HepG2 (cell line): ENCODE data around the gene ZNF185. TPM values are rescaled to one million over a fixed set of nuclear protein-coding genes. Genes with fewer than 3 reads are reported as not detected.

Source experiments
- DR1 ChIP-seq: sonication (generic); formaldehyde crosslinking; IDR thresholded peaks from 2 replicates; pipeline ENCODE4 v1.8.0; 2021; ENCODE audit warnings: mild to moderate bottlenecking, missing genetic modification reagents, inconsistent platforms
- IKZF4 ChIP-seq: sonication (generic); formaldehyde crosslinking; IDR thresholded peaks from 2 replicates; pipeline ENCODE4 v1.5.1; 2020; ENCODE audit warnings: borderline replicate concordance, mild to moderate bottlenecking, low read depth, missing genetic modification reagents; ENCODE audit errors: not compliant biosample characterization
- NCOR1 ChIP-seq: fragments of 200-600 bp; sonication (generic); IDR thresholded peaks from 2 replicates; pipeline ENCODE4 v1.7.0; 2017; ENCODE audit warnings: antibody characterized with exemption, low read length, borderline replicate concordance
- NFRKB ChIP-seq: fragments of 450-650 bp; IDR thresholded peaks from 2 replicates; pipeline ENCODE4 v1.6.1; 2017
- POLR2G ChIP-seq: fragments of 200-400 bp; formaldehyde crosslinking; IDR thresholded peaks from 2 replicates; pipeline ENCODE4 v1.6.1; 2018; ENCODE audit warnings: mild to moderate bottlenecking, low read depth, low read length, moderate library complexity
- SALL1 ChIP-seq: sonication (generic); formaldehyde crosslinking; IDR thresholded peaks from 2 replicates; pipeline ENCODE4 v1.8.0; 2022; ENCODE audit warnings: mild to moderate bottlenecking, missing genetic modification reagents
- ZBTB39 ChIP-seq: sonication (generic); formaldehyde crosslinking; IDR thresholded peaks from 2 replicates; pipeline ENCODE4 v1.5.0; 2020; ENCODE audit warnings: missing genetic modification reagents
- ZFY ChIP-seq: sonication (generic); formaldehyde crosslinking; IDR thresholded peaks from 2 replicates; pipeline ENCODE4 v1.4.0; 2020; ENCODE audit warnings: missing genetic modification reagents
- ZMYM3 ChIP-seq: sonication (generic); formaldehyde crosslinking; IDR thresholded peaks from 2 replicates; pipeline ENCODE4 v1.5.1; 2020; ENCODE audit warnings: mild to moderate bottlenecking, missing genetic modification reagents
- ZNF329 ChIP-seq: sonication (generic); formaldehyde crosslinking; IDR thresholded peaks from 2 replicates; pipeline ENCODE4 v1.9.0; 2021; ENCODE audit warnings: low read depth, mild to moderate bottlenecking, missing genetic modification reagents
- ZNF431 ChIP-seq: sonication (generic); formaldehyde crosslinking; IDR thresholded peaks from 2 replicates; pipeline ENCODE4 v1.9.0; 2022; ENCODE audit warnings: missing genetic modification reagents, low read depth, mild to moderate bottlenecking, borderline replicate concordance
- ZNF589 ChIP-seq: sonication (generic); formaldehyde crosslinking; conservative IDR thresholded peaks from 2 replicates; pipeline ENCODE4 v1.8.0; 2022; ENCODE audit warnings: mild to moderate bottlenecking, moderate library complexity, missing genetic modification reagents
- polyA plus RNA-seq, 8 experiments: library from polyadenylated mRNA; depleted of rRNA in 3 of 8; stranded (reverse) in 7 of 8; unstranded in 1 of 8; fragments of >200 nt; fragmentation: Illumina TruSeq in 4 of 8; extraction: Trizol in 4 of 8; gene quantifications; 2 replicates each; pipeline versions ENCODE4 v1.2.1 to v1.2.3, GENCODE V29; 2011 to 2016; ENCODE audit warnings: low read depth in 4 of 8, missing spikeins in 1 of 8, mixed read lengths in 1 of 8; ENCODE audit not compliant: insufficient read depth in 1 of 8
- total RNA-seq, 5 experiments: library from RNA; depleted of rRNA; stranded (reverse); fragments of >200 nt; fragmentation: Illumina TruSeq; extraction: Trizol; gene quantifications; 2 replicates each; pipeline ENCODE4 v1.2.3, GENCODE V29; 2016; ENCODE audit warnings: low read depth in 1 of 5
- TF ChIP-seq, protein P1 (sequence below): sonication (generic); formaldehyde crosslinking; IDR thresholded peaks from 2 replicates; pipeline ENCODE4 v1.5.1; 2020; ENCODE audit warnings: mild to moderate bottlenecking, missing genetic modification reagents, moderate library complexity
- TF ChIP-seq, protein P2 (sequence below): conservative IDR thresholded peaks from 2 replicates; pipeline ENCODE4 v1.6.1; 2018; ENCODE audit warnings: missing genetic modification reagents

The ZNF185 gene
- total and polyA plus RNA-seq, 2 of the 13 experiments (the other 11 are each of a cell fraction or from before 2014, with no cell fraction given), result 1.6 to 3.4 TPM

DNA sequence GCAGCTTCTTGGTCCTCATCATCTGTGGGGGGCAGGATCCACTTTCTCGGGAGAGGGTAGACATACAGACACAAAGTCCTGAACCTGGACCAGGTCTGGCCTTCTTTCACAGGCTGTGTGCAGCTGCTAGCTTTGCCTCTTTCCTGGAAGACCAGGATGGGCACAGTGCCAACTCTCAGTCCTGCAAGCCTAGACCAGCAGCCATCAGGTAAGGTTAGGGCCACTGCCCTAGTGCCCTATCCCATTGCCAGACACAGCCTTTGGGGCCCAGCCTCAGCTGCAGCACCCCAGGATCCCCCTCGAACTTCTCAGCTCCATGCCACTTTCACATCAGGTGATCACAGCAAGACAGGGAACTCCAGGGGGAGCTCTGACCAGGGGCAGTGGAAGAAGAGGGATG is 38.4 kb downstream of the ZNF185 start (continued):
- TF ChIP-seq ZMYM3, result no peak
- no peak for TF ChIP-seq ZNF589 (CRISPR knock-in tag)
- TF ChIP-seq NCOR1, result no peak
- TF ChIP-seq IKZF4 (CRISPR knock-in tag), result no peak
- TF ChIP-seq, protein P1, sequence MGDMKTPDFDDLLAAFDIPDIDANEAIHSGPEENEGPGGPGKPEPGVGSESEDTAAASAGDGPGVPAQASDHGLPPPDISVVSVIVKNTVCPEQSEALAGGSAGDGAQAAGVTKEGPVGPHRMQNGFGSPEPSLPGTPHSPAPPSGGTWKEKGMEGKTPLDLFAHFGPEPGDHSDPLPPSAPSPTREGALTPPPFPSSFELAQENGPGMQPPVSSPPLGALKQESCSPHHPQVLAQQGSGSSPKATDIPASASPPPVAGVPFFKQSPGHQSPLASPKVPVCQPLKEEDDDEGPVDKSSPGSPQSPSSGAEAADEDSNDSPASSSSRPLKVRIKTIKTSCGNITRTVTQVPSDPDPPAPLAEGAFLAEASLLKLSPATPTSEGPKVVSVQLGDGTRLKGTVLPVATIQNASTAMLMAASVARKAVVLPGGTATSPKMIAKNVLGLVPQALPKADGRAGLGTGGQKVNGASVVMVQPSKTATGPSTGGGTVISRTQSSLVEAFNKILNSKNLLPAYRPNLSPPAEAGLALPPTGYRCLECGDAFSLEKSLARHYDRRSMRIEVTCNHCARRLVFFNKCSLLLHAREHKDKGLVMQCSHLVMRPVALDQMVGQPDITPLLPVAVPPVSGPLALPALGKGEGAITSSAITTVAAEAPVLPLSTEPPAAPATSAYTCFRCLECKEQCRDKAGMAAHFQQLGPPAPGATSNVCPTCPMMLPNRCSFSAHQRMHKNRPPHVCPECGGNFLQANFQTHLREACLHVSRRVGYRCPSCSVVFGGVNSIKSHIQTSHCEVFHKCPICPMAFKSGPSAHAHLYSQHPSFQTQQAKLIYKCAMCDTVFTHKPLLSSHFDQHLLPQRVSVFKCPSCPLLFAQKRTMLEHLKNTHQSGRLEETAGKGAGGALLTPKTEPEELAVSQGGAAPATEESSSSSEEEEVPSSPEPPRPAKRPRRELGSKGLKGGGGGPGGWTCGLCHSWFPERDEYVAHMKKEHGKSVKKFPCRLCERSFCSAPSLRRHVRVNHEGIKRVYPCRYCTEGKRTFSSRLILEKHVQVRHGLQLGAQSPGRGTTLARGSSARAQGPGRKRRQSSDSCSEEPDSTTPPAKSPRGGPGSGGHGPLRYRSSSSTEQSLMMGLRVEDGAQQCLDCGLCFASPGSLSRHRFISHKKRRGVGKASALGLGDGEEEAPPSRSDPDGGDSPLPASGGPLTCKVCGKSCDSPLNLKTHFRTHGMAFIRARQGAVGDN (CRISPR knock-in tag), result no peak
- no peak for TF ChIP-seq POLR2G
- TF ChIP-seq SALL1 (CRISPR knock-in tag), result no peak
- TF ChIP-seq DR1 (CRISPR knock-in tag), result no peak
- TF ChIP-seq ZNF329 (CRISPR knock-in tag), result no peak
- TF ChIP-seq ZBTB39 (CRISPR knock-in tag), result no peak
- TF ChIP-seq NFRKB, result no peak
- TF ChIP-seq ZNF431 (CRISPR knock-in tag), result no peak
- TF ChIP-seq, protein P2, sequence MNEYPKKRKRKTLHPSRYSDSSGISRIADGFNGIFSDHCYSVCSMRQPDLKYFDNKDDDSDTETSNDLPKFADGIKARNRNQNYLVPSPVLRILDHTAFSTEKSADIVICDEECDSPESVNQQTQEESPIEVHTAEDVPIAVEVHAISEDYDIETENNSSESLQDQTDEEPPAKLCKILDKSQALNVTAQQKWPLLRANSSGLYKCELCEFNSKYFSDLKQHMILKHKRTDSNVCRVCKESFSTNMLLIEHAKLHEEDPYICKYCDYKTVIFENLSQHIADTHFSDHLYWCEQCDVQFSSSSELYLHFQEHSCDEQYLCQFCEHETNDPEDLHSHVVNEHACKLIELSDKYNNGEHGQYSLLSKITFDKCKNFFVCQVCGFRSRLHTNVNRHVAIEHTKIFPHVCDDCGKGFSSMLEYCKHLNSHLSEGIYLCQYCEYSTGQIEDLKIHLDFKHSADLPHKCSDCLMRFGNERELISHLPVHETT (CRISPR knock-in tag), result no peak
- TF ChIP-seq ZFY (CRISPR knock-in tag), result no peak
- TF ChIP-seq, all 625 proteins: peak for 0
